ENCODE data around the gene PRAC1. TPM values are rescaled to one million over a fixed set of nuclear protein-coding genes. Genes with fewer than 3 reads are reported as not detected.

PRAC1 gene
- total RNA-seq, 2 donors from 2014 or later, result not detected

- Histone ChIP-seq H3K4me3 (ENCODE audit: low read length) (no peak overlapping the region), H3K36me3 (ENCODE audit: control insufficient read depth, insufficient read depth, low read length) (no peaks in the 10 kb centered on the region), H3K4me1 (ENCODE audit: control insufficient read depth, insufficient read depth, low read length) (peaks cover 3% of the 10 kb centered on the region), H3K9ac (ENCODE audit: extremely low read depth, low read length, poor library complexity, severe bottlenecking) (no peak overlapping the region), H3K27ac (ENCODE audit: low read depth, low read length) (no peak overlapping the region), H3K27me3 (ENCODE audit: control insufficient read depth, insufficient read depth, low read length, poor library complexity, severe bottlenecking) (peaks cover 100% of the 10 kb centered on the region), H3K9me3 (ENCODE audit: control insufficient read depth, low read length) (peaks cover 11% of the 10 kb centered on the region)
- no peaks in the 10 kb centered on the region for H3K36me3 Mint-ChIP-seq (ENCODE audit: low read depth)
- DNase-seq, result peak; percentile 63
- peaks cover 100% of the 10 kb centered on the region for H3K27me3 Mint-ChIP-seq (ENCODE audit: insufficient read depth)
- peaks cover 5% of the 10 kb centered on the region for H3K9me3 Mint-ChIP-seq
- no peak for TF ChIP-seq CTCF (conservative IDR thresholded peaks at IDR 0.05)
- 7 to 11% methylated on average over 6 to 11 of the region's 11 CpGs for WGBS, 2 experiments (ENCODE audit: insufficient coverage in 1 of 2, insufficient read length in 1 of 2)
- H3K4me3 Mint-ChIP-seq, result no peak overlapping the region
- peaks cover 4% of the 10 kb centered on the region for H3K4me1 Mint-ChIP-seq
- no peak overlapping the region for H3K27ac Mint-ChIP-seq
Measured at GRCh38 chr17:48738424-48738802, 16.1 kb upstream of the PRAC1 start.

- peaks cover 100% of the 10 kb centered on the region for H3K27me3 ChIP-seq (ENCODE audit: control insufficient read depth, insufficient read depth, low read length, poor library complexity, severe bottlenecking)
- WGBS, 2 experiments (ENCODE audit: insufficient coverage in 1 of 2, insufficient read length in 1 of 2), result 72 to 75% methylated on average over 4 of the region's 4 CpGs
- Mint-ChIP-seq H3K36me3 (ENCODE audit: low read depth) (no peaks in the 10 kb centered on the region), H3K4me1 (peaks cover 9% of the 10 kb centered on the region), H3K27me3 (ENCODE audit: insufficient read depth) (peaks cover 100% of the 10 kb centered on the region), H3K27ac (no peak overlapping the region), H3K9me3 (peaks cover 5% of the 10 kb centered on the region), H3K4me3 (no peak overlapping the region)
- no peak for DNase-seq
- peaks cover 11% of the 10 kb centered on the region for H3K9me3 ChIP-seq (ENCODE audit: control insufficient read depth, low read length)
- H3K4me3 ChIP-seq (ENCODE audit: low read length), result no peak overlapping the region
- H3K27ac ChIP-seq (ENCODE audit: low read depth, low read length), result no peak overlapping the region
- no peak overlapping the region for H3K9ac ChIP-seq (ENCODE audit: extremely low read depth, low read length, poor library complexity, severe bottlenecking)
- no peaks in the 10 kb centered on the region for H3K36me3 ChIP-seq (ENCODE audit: control insufficient read depth, insufficient read depth, low read length)
- H3K4me1 ChIP-seq (ENCODE audit: control insufficient read depth, insufficient read depth, low read length), result peaks cover 3% of the 10 kb centered on the region
- TF ChIP-seq CTCF (conservative IDR thresholded peaks at IDR 0.05), result no peak
Measured at GRCh38 chr17:48737330-48738043, 15.2 kb upstream of the PRAC1 start.

DNA sequence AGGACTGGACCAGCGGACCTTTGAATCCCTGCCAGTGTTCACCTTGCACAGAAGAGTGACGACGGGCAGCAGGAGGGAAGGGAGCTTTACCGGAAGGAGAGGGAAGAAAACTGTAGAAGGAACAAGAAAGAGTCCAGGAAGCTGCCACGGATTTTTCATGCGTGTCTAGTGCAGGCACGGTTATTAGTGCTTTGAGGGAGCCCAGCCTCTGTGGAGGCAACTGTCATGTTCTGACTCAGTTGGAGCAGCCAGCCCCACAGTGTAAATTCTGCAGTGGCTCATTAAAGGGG, 12.7 kb upstream of the PRAC1 start:
- 17 to 21% methylated on average over 6 to 7 of the region's 7 CpGs for WGBS, 2 experiments (ENCODE audit: insufficient coverage in 1 of 2, insufficient read length in 1 of 2)
- no peaks in the 10 kb centered on the region for H3K36me3 ChIP-seq (ENCODE audit: control insufficient read depth, insufficient read depth, low read length)
- Mint-ChIP-seq H3K4me1 (peaks cover 9% of the 10 kb centered on the region), H3K4me3 (no peak overlapping the region), H3K36me3 (ENCODE audit: low read depth) (no peaks in the 10 kb centered on the region), H3K27ac (no peak overlapping the region), H3K9me3 (peaks cover 5% of the 10 kb centered on the region), H3K27me3 (ENCODE audit: insufficient read depth) (peaks cover 100% of the 10 kb centered on the region)
- H3K9me3 ChIP-seq (ENCODE audit: control insufficient read depth, low read length), result peaks cover 11% of the 10 kb centered on the region
- TF ChIP-seq CTCF (conservative IDR thresholded peaks at IDR 0.05), result no peak
- DNase-seq, result peak; percentile 42
- H3K4me1 ChIP-seq (ENCODE audit: control insufficient read depth, insufficient read depth, low read length), result peaks cover 3% of the 10 kb centered on the region
- H3K27me3 ChIP-seq (ENCODE audit: control insufficient read depth, insufficient read depth, low read length, poor library complexity, severe bottlenecking), result peaks cover 100% of the 10 kb centered on the region
- no peak overlapping the region for H3K9ac ChIP-seq (ENCODE audit: extremely low read depth, low read length, poor library complexity, severe bottlenecking)
- H3K27ac ChIP-seq (ENCODE audit: low read depth, low read length), result no peak overlapping the region
- H3K4me3 ChIP-seq (ENCODE audit: low read length), result no peak overlapping the region

Data from endodermal cell (in vitro differentiated cells).